ENCODE results near the gene ATG16L2.

DNA sequence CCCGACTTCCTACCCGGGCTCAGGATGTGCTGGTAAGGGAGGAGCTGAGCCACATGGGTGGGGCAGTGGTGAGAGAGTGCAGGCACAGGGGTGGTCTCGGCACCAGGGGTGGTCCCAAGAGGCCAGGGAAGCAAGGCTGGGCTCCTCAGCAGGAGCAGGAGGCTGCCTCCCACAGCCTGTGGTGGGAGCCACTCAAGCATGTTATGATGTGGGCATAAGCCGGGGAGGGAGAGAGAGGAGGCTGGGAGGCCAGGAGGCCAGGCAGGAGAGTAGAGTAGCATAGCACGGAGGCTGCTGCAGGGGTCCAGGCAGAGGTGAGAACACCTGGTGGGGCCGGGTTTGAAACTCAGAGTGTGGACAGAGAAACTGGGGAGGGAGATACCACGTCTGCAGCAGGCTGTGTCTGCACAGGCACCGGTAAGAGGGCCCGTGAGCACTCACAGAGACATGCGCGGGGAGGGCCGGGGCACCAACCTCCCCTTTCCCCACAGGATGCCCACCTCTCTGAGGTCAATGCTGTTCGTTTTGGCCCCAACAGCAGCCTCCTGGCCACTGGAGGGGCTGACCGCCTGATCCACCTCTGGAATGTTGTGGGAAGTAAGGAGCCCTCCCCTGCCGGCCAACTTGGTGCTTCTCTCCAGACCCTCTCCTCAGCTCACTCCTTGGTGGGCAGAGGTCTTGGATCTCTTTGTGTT lies 10.7 kb downstream of the ATG16L2 start:
- TF ChIP-seq, protein P1, sequence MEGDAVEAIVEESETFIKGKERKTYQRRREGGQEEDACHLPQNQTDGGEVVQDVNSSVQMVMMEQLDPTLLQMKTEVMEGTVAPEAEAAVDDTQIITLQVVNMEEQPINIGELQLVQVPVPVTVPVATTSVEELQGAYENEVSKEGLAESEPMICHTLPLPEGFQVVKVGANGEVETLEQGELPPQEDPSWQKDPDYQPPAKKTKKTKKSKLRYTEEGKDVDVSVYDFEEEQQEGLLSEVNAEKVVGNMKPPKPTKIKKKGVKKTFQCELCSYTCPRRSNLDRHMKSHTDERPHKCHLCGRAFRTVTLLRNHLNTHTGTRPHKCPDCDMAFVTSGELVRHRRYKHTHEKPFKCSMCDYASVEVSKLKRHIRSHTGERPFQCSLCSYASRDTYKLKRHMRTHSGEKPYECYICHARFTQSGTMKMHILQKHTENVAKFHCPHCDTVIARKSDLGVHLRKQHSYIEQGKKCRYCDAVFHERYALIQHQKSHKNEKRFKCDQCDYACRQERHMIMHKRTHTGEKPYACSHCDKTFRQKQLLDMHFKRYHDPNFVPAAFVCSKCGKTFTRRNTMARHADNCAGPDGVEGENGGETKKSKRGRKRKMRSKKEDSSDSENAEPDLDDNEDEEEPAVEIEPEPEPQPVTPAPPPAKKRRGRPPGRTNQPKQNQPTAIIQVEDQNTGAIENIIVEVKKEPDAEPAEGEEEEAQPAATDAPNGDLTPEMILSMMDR (IDR thresholded peaks at IDR 0.05; ENCODE audit: low read depth, low read length, poor library complexity, severe bottlenecking) = no peak
- no peak for TF ChIP-seq EZH2phosphoT487 (IDR thresholded peaks at IDR 0.05; ENCODE audit: borderline replicate concordance, low read length)

All from DOHH2 (cell line).